ENCODE results near the gene DDO. TPM values are rescaled to one million over a fixed set of nuclear protein-coding genes. Genes with fewer than 3 reads are reported as not detected.

Gene DDO
- total RNA-seq, 2 experiments from 2014 or later: not detected

DNA sequence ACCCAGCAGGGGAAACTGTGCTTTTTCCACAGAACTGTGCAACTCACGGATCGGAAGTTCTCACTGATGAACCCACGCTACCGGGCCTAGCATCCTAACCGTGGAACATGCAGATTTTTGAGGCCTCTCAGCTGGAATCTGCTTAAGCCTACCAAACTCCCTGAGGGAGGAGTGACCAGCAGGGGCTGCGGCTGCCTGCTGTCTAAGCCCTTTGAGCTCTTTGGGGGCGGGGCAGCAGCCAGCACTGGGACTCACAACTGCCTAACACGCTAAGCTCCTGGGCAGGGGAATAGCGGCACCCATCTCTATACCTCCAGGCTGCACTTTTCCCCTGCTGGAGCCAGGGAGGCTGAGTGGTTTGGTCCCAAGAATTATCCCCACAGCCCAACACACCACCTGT lies 36.8 kb downstream of the DDO start:
- ChIA-PET CTCF (no interaction called here), POLR2A (no interaction called here)
- H3K36me3 ChIP-seq (ENCODE audit: insufficient read depth, low read length): no peaks in the 10 kb centered on the region
- H3K27me3 ChIP-seq (ENCODE audit: control insufficient read depth in 1 of 2, insufficient read depth in 2 of 2, low read length in 2 of 2): peaks cover 0 to 2% of the 10 kb centered on the region in 2 experiments
- intact Hi-C loops (cut with DNase I, micrococcal nuclease): no loop called here
- Mint-ChIP-seq H3K27ac (no peak overlapping the region), H3K4me3 (no peak overlapping the region), H3K27me3 (peaks cover 17% of the 10 kb centered on the region), H3K9me3 (no peaks in the 10 kb centered on the region), H3K36me3 (ENCODE audit: low read depth) (no peaks in the 10 kb centered on the region), H3K4me1 (ENCODE audit: low read depth) (no peaks in the 10 kb centered on the region)
- DNase-seq: no peak
- H3K4me1 ChIP-seq (ENCODE audit: insufficient read depth, low read length): no peaks in the 10 kb centered on the region
- peaks cover 0 to 11% of the 10 kb centered on the region in 2 experiments for H3K9me3 ChIP-seq (ENCODE audit: control insufficient read depth in 1 of 2, insufficient read depth in 1 of 2, low read length in 2 of 2)
- no peak overlapping the region for H3K27ac ChIP-seq (ENCODE audit: low read depth in 1 of 2, low read length in 2 of 2)
- H3K4me3 ChIP-seq (ENCODE audit: low read length): no peak overlapping the region
- TF ChIP-seq, protein P1, sequence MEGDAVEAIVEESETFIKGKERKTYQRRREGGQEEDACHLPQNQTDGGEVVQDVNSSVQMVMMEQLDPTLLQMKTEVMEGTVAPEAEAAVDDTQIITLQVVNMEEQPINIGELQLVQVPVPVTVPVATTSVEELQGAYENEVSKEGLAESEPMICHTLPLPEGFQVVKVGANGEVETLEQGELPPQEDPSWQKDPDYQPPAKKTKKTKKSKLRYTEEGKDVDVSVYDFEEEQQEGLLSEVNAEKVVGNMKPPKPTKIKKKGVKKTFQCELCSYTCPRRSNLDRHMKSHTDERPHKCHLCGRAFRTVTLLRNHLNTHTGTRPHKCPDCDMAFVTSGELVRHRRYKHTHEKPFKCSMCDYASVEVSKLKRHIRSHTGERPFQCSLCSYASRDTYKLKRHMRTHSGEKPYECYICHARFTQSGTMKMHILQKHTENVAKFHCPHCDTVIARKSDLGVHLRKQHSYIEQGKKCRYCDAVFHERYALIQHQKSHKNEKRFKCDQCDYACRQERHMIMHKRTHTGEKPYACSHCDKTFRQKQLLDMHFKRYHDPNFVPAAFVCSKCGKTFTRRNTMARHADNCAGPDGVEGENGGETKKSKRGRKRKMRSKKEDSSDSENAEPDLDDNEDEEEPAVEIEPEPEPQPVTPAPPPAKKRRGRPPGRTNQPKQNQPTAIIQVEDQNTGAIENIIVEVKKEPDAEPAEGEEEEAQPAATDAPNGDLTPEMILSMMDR (IDR thresholded peaks at IDR 0.05): no peak
- ATAC-seq (ENCODE audit: poor library complexity): no peak

DNA sequence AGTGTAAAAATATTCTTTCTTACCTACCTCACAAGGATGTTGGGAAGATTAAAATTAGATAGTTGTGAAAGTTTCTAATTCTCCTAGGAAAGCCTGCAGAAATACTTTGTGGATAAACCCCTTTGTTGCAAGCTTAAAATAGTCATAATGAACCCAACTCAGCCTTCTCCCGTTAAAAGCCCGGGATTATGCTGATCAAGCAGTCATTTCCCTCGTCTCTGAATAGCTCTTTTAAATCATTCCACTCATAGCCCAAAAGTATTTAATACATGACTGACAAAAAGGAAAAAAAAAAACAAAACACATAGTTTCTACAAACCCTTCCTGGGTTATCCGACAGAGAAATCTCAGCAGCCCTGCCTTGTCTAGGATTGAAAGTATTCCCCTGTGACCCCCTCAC lies 46.3 kb downstream of the DDO start:
- H3K36me3 Mint-ChIP-seq (ENCODE audit: low read depth): no peaks in the 10 kb centered on the region
- H3K36me3 ChIP-seq (ENCODE audit: insufficient read depth, low read length): no peaks in the 10 kb centered on the region
- no peaks in the 10 kb centered on the region for H3K9me3 Mint-ChIP-seq
- H3K4me3 ChIP-seq (ENCODE audit: low read length): no peak overlapping the region
- ATAC-seq (ENCODE audit: poor library complexity) (no peak), DNase-seq (no peak)
- ChIA-PET CTCF (interaction anchor here (0.9 kb wide), 1 partner anchor 14 kb away, joined by 4 read pairs; no protein-coding TSS in a partner anchor), POLR2A (no interaction called here)
- H3K27ac Mint-ChIP-seq: no peak overlapping the region
- H3K4me3 Mint-ChIP-seq: no peak overlapping the region
- TF ChIP-seq, protein P1 (IDR thresholded peaks at IDR 0.05): no peak
- H3K4me1 Mint-ChIP-seq (ENCODE audit: low read depth): peaks cover 39% of the 10 kb centered on the region
- H3K4me1 ChIP-seq (ENCODE audit: insufficient read depth, low read length): peaks cover 15% of the 10 kb centered on the region
- no peaks in the 10 kb centered on the region for H3K27me3 ChIP-seq (ENCODE audit: control insufficient read depth in 1 of 2, insufficient read depth in 2 of 2, low read length in 2 of 2)
- intact Hi-C loops (cut with DNase I, micrococcal nuclease): no loop called here
- H3K27me3 Mint-ChIP-seq: peaks cover 3% of the 10 kb centered on the region
- no peak overlapping the region for H3K27ac ChIP-seq (ENCODE audit: low read depth in 1 of 2, low read length in 2 of 2)
- H3K9me3 ChIP-seq (ENCODE audit: control insufficient read depth in 1 of 2, insufficient read depth in 1 of 2, low read length in 2 of 2): no peaks in the 10 kb centered on the region

DNA sequence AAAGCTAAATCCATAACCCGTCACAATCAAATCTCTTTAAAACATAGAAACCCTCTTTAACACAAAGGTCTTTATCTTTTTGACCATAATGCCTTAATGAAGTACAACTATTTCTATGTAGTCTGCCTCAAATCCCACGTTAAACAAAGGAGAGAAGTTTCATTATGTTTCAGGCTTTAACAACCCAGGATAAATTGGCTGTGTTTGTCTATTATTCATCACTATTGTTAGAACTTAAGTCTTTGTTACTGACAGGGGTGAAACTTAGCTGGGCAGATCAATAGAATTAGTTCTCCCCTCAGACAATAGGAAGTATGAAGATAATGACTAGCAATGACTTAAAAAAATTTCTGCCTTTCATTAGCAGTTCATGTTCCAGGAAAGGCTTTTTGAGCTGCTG lies 47.1 kb downstream of the DDO start:
- Histone ChIP-seq H3K4me1 (ENCODE audit: insufficient read depth, low read length) (peaks cover 15% of the 10 kb centered on the region), H3K27me3 (ENCODE audit: control insufficient read depth in 1 of 2, insufficient read depth in 2 of 2, low read length in 2 of 2) (no peaks in the 10 kb centered on the region), H3K4me3 (ENCODE audit: low read length) (no peak overlapping the region), H3K36me3 (ENCODE audit: insufficient read depth, low read length) (no peaks in the 10 kb centered on the region), H3K9me3 (ENCODE audit: control insufficient read depth in 1 of 2, insufficient read depth in 1 of 2, low read length in 2 of 2) (no peaks in the 10 kb centered on the region), H3K27ac (ENCODE audit: low read depth in 1 of 2, low read length in 2 of 2) (no peak overlapping the region)
- ATAC-seq (ENCODE audit: poor library complexity) (no peak), DNase-seq (no peak)
- Mint-ChIP-seq H3K36me3 (ENCODE audit: low read depth) (no peaks in the 10 kb centered on the region), H3K27me3 (peaks cover 4% of the 10 kb centered on the region), H3K4me1 (ENCODE audit: low read depth) (peaks cover 42% of the 10 kb centered on the region), H3K27ac (no peak overlapping the region), H3K9me3 (no peaks in the 10 kb centered on the region), H3K4me3 (no peak overlapping the region)
- ChIA-PET CTCF (interaction anchor here (0.9 kb wide), 1 partner anchor 13 kb away, joined by 4 read pairs; no protein-coding TSS in a partner anchor), POLR2A (no interaction called here)
- TF ChIP-seq, protein P1 (IDR thresholded peaks at IDR 0.05): no peak
- intact Hi-C loops (cut with DNase I, micrococcal nuclease): no loop called here

All from CD4-positive, alpha-beta T cell (primary cell).